Natural killer cell treated with Interleukin-12 subunit alpha and Interleukin-12 subunit beta and Interleukin-15 and Interleukin-18, amount 100 ng/mL, for 72 hours (primary cell): Measurements from ENCODE around the gene MEIG1. TPM values are rescaled to one million over a fixed set of nuclear protein-coding genes. Genes with fewer than 3 reads are reported as not detected.
"Not testable (repeated sequence)": the region's sequence is repeated elsewhere in the genome, so short reads cannot be mapped to it uniquely, and the experiment has no call there.

Experiments
- ATAC-seq, 2 donors: fragments of 150-1000 bp; cut with Tn5 transposase in 1 of 2; sonication (Bioruptor Pico), chemical (Tn5 transposase) in 1 of 2; 2 replicates each; pipeline ENCODE4 v1.10.0; 2021
- DNase-seq: peaks from one replicate; pipeline ENCODE4 v3.0.0; 2022; ENCODE audit warnings: low spot score
- H3K27ac Mint-ChIP-seq, 2 donors: 1 replicate in 1 of 2; 2 replicates in 1 of 2; pipeline ENCODE4 v1.8.0; 2022; ENCODE audit warnings: mixed read lengths in 2 of 2, mild to moderate bottlenecking in 1 of 2, moderate library complexity in 1 of 2
- H3K27me3 Mint-ChIP-seq, 2 donors: 1 replicate in 1 of 2; 2 replicates in 1 of 2; pipeline ENCODE4 v1.8.0; 2022; ENCODE audit warnings: mixed read lengths in 2 of 2
- H3K36me3 Mint-ChIP-seq: one replicate; pipeline ENCODE4 v1.8.0; 2022; ENCODE audit warnings: mixed read lengths
- H3K4me1 Mint-ChIP-seq, 2 donors: 1 replicate in 1 of 2; 2 replicates in 1 of 2; pipeline ENCODE4 v1.8.0; 2022; ENCODE audit warnings: low read depth in 2 of 2, mixed read lengths in 2 of 2, mild to moderate bottlenecking in 1 of 2
- H3K4me3 Mint-ChIP-seq: one replicate; pipeline ENCODE4 v1.8.0; 2022; ENCODE audit warnings: mixed read lengths
- H3K9me3 Mint-ChIP-seq: 2 replicates; pipeline ENCODE4 v1.8.0; 2022; ENCODE audit warnings: mixed read lengths
- total RNA-seq, 2 donors: library from RNA; stranded (reverse); gene quantifications; one replicate each; pipeline ENCODE4 v1.2.3, GENCODE V29; 2022

MEIG1 gene
- total RNA-seq, 2 donors from 2014 or later = not detected

DNA sequence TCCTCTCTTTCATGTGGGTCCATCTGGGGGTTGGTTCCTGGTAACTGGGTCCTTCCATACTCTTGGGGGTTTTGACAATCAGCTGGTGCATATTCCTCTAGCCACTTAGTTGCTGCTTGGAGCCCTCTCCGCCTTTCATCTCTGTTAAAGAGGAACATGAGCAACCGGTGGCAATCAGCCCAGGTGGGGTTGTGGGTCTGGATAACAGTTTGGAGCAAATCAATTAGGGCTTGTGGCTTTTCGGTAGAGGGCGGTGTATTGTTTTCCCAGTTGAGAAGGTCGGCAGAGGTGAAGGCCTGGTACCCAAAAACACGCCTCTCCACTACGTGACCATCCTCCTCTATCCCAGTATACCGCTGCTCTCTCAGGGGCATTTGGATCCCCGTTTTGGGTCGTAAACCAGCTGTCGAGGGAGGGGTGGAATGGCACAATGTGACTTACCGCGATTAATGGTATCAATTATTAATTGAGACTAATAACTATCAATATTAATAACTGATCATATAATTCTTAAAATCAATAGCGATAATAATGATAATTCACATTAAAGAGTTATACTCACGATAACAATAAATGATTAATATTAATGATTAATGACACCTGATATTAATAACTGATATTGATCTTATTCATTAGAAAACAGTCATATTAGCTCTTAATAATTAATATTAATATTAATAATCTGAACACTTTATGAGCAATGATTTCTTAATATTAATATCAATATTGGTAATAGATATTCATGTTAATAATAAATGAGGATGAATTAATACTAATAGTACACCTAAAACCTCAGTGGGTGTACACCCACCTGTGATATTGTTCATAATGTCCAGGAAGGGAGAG is 15.2 kb downstream of the MEIG1 start:
- not testable (repeated sequence) for ATAC-seq, DNase-seq, H3K36me3 Mint-ChIP-seq

DNA sequence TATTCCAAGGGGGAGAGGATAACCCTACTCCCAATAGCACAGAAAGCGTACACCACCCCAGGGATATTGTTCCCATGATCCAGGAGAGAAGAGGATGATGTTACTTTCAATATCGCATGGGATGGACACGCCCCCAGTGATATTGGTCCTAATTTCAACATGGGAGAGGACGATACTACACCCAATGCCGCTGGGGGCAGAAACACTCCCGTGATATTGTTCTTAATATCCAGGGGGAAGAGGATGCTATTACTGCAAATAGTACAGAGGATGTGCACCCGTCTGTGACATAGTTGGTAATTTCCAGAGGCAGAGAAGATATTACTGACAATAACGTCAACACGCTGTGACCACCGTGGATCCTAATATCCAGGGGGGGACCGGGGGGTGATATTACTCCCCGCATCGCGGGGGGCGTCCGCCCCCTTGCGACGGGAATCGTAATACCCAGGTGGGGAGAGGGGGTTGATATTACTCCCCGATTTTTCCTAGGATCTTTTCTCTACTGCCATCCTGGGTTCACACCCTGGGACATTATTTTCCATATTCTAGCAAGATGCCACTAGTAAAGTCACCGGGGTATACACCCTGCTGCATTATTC is 16.6 kb downstream of the MEIG1 start:
- Mint-ChIP-seq H3K27ac (no peak overlapping the region), H3K4me1 (peaks cover 0 to 3% of the 10 kb centered on the region in 2 donors), H3K27me3 (peaks cover 7 to 12% of the 10 kb centered on the region in 2 donors)

More for the DNA sequence above, 15.2 kb downstream of the MEIG1 start:
- not testable (repeated sequence) for H3K4me3 Mint-ChIP-seq, H3K27ac Mint-ChIP-seq, H3K4me1 Mint-ChIP-seq, H3K9me3 Mint-ChIP-seq
- H3K27me3 Mint-ChIP-seq = peaks cover 7 to 12% of the 10 kb centered on the region in 2 donors

DNA sequence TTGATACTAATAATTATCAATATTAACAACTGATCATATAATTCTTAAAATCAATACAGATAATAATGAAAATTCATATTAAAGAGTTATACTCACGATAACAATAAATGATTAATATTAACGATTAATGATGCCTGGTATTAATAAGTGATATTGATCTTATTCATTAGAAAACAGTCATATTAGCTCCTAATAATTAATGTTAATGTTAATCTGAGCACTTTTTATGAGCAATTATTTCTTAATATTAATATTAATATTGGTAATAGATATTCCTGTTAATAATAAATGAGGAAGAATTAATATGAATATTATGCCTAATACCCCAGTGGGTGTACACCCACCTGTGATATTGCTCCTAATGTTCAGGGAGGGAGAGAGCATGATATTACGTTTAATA is 23.6 kb downstream of the MEIG1 start:
- Mint-ChIP-seq H3K9me3 (no peaks in the 10 kb centered on the region), H3K36me3 (no peaks in the 10 kb centered on the region), H3K27me3 (no peaks in the 10 kb centered on the region), H3K4me3 (no peak overlapping the region), H3K4me1 (no peaks in the 10 kb centered on the region), H3K27ac (no peak overlapping the region)
- ATAC-seq (no peak), DNase-seq (no peak)

More for the DNA sequence above, 16.6 kb downstream of the MEIG1 start:
- H3K9me3 Mint-ChIP-seq = no peaks in the 10 kb centered on the region
- H3K4me3 Mint-ChIP-seq = no peak overlapping the region
- no peaks in the 10 kb centered on the region for H3K36me3 Mint-ChIP-seq
- ATAC-seq (no peak), DNase-seq (no peak)

DNA sequence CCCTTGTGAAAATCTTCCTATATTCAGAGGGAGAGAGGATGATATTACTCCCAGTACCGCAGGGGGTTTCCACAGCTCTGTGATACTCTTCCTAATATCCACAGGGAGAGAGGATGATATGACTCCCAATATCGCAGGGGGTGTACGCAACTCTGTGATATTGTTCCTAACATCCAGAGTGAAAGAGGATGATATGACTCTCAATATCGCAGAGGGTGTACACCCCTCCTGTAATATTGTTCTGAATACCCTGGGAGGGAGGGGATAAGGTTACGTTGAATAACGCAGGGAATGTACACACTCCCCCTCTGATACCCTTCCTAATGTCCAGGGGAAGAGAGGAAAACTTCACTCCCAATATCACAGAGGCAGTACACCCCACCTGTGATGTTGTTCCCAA is 30.4 kb downstream of the MEIG1 start:
- not testable (repeated sequence) for ATAC-seq

DNA sequence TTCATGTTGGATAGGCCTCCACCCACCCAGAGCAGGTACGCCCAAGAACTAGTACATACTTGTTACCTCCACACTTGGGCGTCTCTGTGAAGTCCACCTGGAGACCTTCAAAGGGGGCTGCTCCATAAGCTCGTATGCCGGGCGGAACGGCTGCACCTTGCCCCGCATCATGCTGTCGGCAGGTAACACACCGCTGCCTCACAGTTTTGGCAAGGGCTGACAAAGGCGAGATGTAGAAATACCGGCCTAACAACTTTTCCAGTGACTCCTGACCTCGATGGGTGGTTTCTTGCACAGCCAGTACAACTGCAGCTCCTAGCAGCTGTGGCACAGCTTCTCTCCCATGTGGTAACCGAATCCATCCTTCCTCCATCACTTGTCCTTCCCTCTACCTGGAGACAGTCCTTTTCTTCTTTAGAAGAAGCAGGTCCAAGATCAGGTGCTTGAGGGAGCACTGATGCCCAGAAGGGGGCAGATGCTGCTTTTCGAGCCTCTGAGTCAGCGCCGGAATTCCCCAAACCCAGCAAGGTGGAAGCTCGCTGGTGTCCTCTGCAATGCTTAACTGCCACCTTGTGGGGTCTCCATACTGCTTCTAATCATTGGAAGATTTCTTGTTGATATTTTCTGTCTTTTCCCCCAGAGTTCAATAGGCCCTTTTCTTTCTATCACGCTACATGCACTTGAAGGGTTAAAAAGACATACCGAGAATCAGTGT is 32.0 kb downstream of the MEIG1 start:
- H3K9me3 Mint-ChIP-seq, H3K4me3 Mint-ChIP-seq, H3K27me3 Mint-ChIP-seq, H3K36me3 Mint-ChIP-seq, H3K4me1 Mint-ChIP-seq, ATAC-seq, H3K27ac Mint-ChIP-seq: not testable (repeated sequence)
- DNase-seq = peak; percentile 67

More for the DNA sequence above, 30.4 kb downstream of the MEIG1 start:
- H3K36me3 Mint-ChIP-seq, H3K4me1 Mint-ChIP-seq, DNase-seq, H3K27me3 Mint-ChIP-seq, H3K27ac Mint-ChIP-seq, H3K9me3 Mint-ChIP-seq: not testable (repeated sequence)
- peak overlapping the region; percentile 20 for H3K4me3 Mint-ChIP-seq

DNA sequence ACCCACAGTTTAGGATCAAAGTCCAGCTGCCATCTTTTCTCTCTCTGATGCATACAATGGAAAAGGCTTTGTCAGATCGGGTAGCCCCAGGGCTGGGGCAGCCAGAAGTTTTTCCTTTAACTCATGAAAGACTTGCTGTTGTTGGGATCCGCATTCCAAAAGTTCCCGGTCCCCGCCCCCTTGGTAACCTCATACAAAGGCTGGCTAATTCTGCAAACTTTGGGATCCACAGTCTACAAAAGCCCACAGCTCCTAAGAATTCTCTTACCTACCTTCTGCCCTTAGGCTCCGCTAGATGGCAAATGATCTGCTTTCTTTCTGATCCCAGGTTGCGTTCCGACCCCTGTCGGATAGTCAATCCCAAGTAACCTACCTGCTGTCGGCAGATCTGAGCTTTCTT is 33.1 kb downstream of the MEIG1 start:
- H3K27ac Mint-ChIP-seq, ATAC-seq, H3K4me3 Mint-ChIP-seq, DNase-seq, H3K4me1 Mint-ChIP-seq, H3K9me3 Mint-ChIP-seq, H3K27me3 Mint-ChIP-seq, H3K36me3 Mint-ChIP-seq: not testable (repeated sequence)

DNA sequence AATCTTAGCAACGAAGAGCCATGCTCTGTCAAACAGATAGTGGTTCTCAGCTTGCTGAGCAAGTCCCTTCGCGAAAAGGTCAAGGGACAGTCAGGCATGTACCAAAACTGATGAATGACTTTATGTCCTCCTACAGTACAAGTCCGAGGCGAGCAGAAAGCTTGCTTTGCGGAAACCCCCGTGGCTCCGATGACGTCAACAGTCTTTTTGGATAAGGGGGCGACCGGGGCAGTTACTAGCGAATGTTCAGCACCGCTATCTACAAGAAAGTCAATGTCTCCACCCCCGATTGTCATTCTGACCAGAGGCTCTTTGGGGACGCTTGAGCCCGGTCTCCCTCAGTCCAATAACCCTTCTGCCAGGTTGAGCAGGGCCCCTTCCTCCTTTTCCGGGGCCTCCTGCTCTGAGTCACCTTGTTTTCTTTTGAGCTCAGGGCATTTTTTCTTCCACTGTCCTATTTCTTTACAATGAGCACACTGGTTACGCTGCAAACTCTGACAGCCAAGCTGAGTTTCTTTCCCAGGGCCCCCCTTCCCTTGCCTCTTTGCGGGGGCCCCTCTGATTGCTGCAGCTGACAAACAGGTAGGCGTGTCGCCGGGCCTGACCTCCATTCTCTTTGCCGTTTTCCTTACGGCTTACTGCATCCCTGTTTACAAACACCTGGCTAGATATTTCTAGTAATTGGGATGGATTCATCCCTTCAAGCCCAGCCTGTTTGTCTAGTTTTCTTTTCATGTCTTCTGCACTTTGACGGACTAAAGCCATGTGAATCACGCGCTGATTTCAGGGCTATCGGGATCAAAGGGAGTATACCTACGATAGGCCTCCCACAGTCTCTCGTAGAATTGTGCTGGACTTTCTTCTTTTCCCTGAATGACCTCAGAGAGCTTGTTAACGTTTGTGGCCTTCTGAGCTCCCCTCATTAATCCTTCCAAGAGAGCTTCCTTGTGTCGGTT is 34.6 kb downstream of the MEIG1 start:
- H3K27me3 Mint-ChIP-seq, H3K36me3 Mint-ChIP-seq, H3K4me1 Mint-ChIP-seq, H3K9me3 Mint-ChIP-seq, ATAC-seq, DNase-seq, H3K27ac Mint-ChIP-seq: not testable (repeated sequence)
- H3K4me3 Mint-ChIP-seq = peak overlapping the region; percentile 32

DNA sequence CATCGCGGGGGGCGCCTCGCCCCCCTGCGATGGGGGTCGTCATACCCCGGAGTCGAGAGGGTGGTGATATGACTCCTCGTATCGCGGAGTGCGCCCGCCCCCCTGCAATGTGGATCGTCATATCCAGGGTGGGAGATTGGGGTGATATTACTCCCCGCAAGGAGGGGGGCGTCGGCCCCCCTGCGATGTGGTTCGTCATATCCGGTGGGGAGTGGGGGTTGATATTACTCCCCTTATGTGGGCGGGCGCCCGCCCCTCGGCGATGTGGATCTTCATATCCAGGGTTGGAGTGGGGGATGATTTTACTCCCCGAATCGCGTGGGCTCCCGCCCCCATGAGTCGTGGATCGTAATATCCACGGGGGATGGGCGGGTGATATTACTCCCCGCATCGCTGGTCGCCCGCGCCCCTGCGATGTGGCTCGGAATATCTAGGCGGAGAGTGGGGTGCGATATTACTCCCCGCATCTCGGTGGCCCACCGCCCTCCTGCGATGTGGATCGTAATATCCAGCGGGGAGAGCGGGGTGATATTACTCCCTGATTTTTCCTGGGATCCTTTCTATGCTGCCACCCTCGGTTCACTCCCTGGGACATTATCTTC is 36.9 kb downstream of the MEIG1 start:
- H3K4me3 Mint-ChIP-seq = no peak overlapping the region
- peaks cover 0 to 6% of the 10 kb centered on the region in 2 donors for H3K4me1 Mint-ChIP-seq
- H3K27ac Mint-ChIP-seq = no peak overlapping the region
- ATAC-seq = no peak
- peaks cover 13 to 14% of the 10 kb centered on the region in 2 donors for H3K27me3 Mint-ChIP-seq
- no peaks in the 10 kb centered on the region for H3K36me3 Mint-ChIP-seq
- DNase-seq = no peak
- H3K9me3 Mint-ChIP-seq = no peaks in the 10 kb centered on the region

DNA sequence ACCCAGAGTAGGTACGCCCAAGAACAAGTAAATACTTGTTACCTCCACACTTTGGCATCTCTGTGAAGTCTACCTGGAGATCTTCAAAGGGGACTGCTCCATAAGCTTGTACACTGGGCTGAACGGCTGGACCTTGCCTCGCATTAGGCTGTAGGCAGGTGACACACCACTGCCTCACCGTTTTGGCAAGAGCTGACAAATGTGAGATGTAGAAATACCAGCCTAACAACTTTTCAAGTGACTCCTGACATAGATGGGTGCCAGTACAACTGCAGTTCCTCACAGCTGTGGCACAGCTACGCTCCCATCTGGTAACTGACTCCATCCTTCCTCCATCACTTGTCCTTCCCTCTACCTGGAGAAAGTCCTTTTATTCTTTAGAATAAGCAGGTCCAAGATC is 54.3 kb downstream of the MEIG1 start:
- H3K27me3 Mint-ChIP-seq, H3K4me1 Mint-ChIP-seq: not testable (repeated sequence)

DNA sequence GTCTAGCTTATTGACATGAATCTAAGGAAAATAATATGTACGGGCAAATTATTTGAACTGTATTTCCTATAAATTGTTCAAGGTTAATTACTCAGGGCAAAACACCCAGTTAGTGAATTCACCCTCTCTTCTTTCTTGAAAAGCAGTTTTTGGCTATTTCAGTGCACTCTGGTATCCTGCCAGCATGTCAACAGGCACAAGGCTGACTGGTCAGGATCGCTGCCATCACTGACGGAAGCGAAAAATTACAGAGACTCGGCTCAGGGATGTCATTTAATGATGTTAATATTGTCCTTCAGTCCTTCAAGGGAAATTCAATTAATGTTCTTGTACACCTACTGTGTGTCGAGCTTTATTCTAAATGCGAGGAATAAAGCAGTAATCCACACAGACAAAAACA is 56.3 kb downstream of the MEIG1 start:
- no peaks in the 10 kb centered on the region for H3K4me1 Mint-ChIP-seq
- H3K36me3 Mint-ChIP-seq = no peaks in the 10 kb centered on the region
- no peak for ATAC-seq
- H3K9me3 Mint-ChIP-seq = no peaks in the 10 kb centered on the region
- DNase-seq = no peak
- no peak overlapping the region for H3K4me3 Mint-ChIP-seq
- H3K27me3 Mint-ChIP-seq = peaks cover 0 to 8% of the 10 kb centered on the region in 2 donors
- no peak overlapping the region for H3K27ac Mint-ChIP-seq

More for the DNA sequence above, 54.3 kb downstream of the MEIG1 start:
- not testable (repeated sequence) for H3K4me3 Mint-ChIP-seq, H3K36me3 Mint-ChIP-seq, H3K9me3 Mint-ChIP-seq, ATAC-seq, H3K27ac Mint-ChIP-seq, DNase-seq

DNA sequence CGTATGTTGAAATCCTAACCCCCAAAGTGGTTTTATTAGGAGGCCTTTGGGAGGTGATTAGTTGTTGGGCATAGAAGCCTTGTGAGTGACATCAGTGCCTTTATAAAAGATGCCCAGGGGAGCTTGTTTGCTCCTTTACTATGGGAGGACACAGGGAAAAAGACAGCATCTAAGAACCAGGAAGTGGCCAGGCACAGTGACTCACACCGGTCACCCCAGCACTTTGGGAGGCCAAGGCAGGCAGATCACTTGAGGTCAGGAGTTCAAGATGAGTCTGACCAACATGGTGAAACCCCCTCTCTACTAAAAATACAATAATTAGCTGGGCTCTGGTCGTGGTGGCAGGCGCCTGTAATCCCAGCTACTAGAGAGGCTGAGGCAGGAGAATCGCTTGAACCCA is 61.8 kb downstream of the MEIG1 start:
- peak in 1 of 2 donors; percentile 36 for ATAC-seq
- not testable (repeated sequence) for DNase-seq, H3K27me3 Mint-ChIP-seq, H3K27ac Mint-ChIP-seq, H3K36me3 Mint-ChIP-seq, H3K4me3 Mint-ChIP-seq, H3K4me1 Mint-ChIP-seq, H3K9me3 Mint-ChIP-seq
